ENCODE measurements around the gene PKD1. TPM values are rescaled to one million over a fixed set of nuclear protein-coding genes. Genes with fewer than 3 reads are reported as not detected.
A peak's percentile ranks its signal among the peaks of the same experiment; 100 is the strongest.

The PKD1 gene
- total RNA-seq, 1 donor from 2014 or later: 169 TPM

GRCh38 chr16:2058872-2059271 lies 76.8 kb downstream of the PKD1 start:
- no peak overlapping the region for H3K27ac Mint-ChIP-seq (ENCODE audit: unreplicated experiment)
- peaks cover 18% of the 10 kb centered on the region for H3K36me3 Mint-ChIP-seq (ENCODE audit: unreplicated experiment)
- DNase-seq (ENCODE audit: extremely low spot score, unreplicated experiment): no peak
- H3K4me1 Mint-ChIP-seq (ENCODE audit: unreplicated experiment): no peaks in the 10 kb centered on the region
- no peak for TF ChIP-seq CTCF (IDR thresholded peaks at IDR 0.05)
- H3K27me3 Mint-ChIP-seq (ENCODE audit: unreplicated experiment): no peaks in the 10 kb centered on the region
- H3K9me3 Mint-ChIP-seq (ENCODE audit: unreplicated experiment): no peaks in the 10 kb centered on the region
- no peak overlapping the region for H3K4me3 Mint-ChIP-seq (ENCODE audit: unreplicated experiment)

- H3K9me3 Mint-ChIP-seq (ENCODE audit: unreplicated experiment): no peaks in the 10 kb centered on the region
- peaks cover 22% of the 10 kb centered on the region for H3K36me3 Mint-ChIP-seq (ENCODE audit: unreplicated experiment)
- no peaks in the 10 kb centered on the region for H3K27me3 Mint-ChIP-seq (ENCODE audit: unreplicated experiment)
- H3K4me1 Mint-ChIP-seq (ENCODE audit: unreplicated experiment): no peaks in the 10 kb centered on the region
- TF ChIP-seq CTCF (IDR thresholded peaks at IDR 0.05): no peak
- no peak overlapping the region for H3K27ac Mint-ChIP-seq (ENCODE audit: unreplicated experiment)
- no peak overlapping the region for H3K4me3 Mint-ChIP-seq (ENCODE audit: unreplicated experiment)
- no peak for DNase-seq (ENCODE audit: extremely low spot score, unreplicated experiment)
Observed at GRCh38 chr16:2058420-2058819, 77.3 kb downstream of the PKD1 start.

- no peaks in the 10 kb centered on the region for H3K9me3 Mint-ChIP-seq (ENCODE audit: unreplicated experiment)
- TF ChIP-seq CTCF (IDR thresholded peaks at IDR 0.05): no peak
- H3K27ac Mint-ChIP-seq (ENCODE audit: unreplicated experiment): no peak overlapping the region
- H3K4me3 Mint-ChIP-seq (ENCODE audit: unreplicated experiment): no peak overlapping the region
- no peaks in the 10 kb centered on the region for H3K27me3 Mint-ChIP-seq (ENCODE audit: unreplicated experiment)
- H3K36me3 Mint-ChIP-seq (ENCODE audit: unreplicated experiment): peaks cover 24% of the 10 kb centered on the region
- DNase-seq (ENCODE audit: extremely low spot score, unreplicated experiment): no peak
- H3K4me1 Mint-ChIP-seq (ENCODE audit: unreplicated experiment): no peaks in the 10 kb centered on the region
Observed at GRCh38 chr16:2057438-2057837, 78.3 kb downstream of the PKD1 start.

- Mint-ChIP-seq H3K9me3 (ENCODE audit: unreplicated experiment) (no peaks in the 10 kb centered on the region), H3K36me3 (ENCODE audit: unreplicated experiment) (peaks cover 25% of the 10 kb centered on the region), H3K27me3 (ENCODE audit: unreplicated experiment) (no peaks in the 10 kb centered on the region), H3K27ac (ENCODE audit: unreplicated experiment) (no peak overlapping the region), H3K4me3 (ENCODE audit: unreplicated experiment) (no peak overlapping the region), H3K4me1 (ENCODE audit: unreplicated experiment) (no peaks in the 10 kb centered on the region)
- peak; percentile 31 for TF ChIP-seq CTCF (IDR thresholded peaks at IDR 0.05)
- DNase-seq (ENCODE audit: extremely low spot score, unreplicated experiment): no peak
Observed at GRCh38 chr16:2056681-2057407, 78.9 kb downstream of the PKD1 start.

- H3K27me3 Mint-ChIP-seq (ENCODE audit: unreplicated experiment): no peaks in the 10 kb centered on the region
- no peaks in the 10 kb centered on the region for H3K4me1 Mint-ChIP-seq (ENCODE audit: unreplicated experiment)
- H3K27ac Mint-ChIP-seq (ENCODE audit: unreplicated experiment): no peak overlapping the region
- H3K4me3 Mint-ChIP-seq (ENCODE audit: unreplicated experiment): no peak overlapping the region
- no peak for DNase-seq (ENCODE audit: extremely low spot score, unreplicated experiment)
- peaks cover 27% of the 10 kb centered on the region for H3K36me3 Mint-ChIP-seq (ENCODE audit: unreplicated experiment)
- peak; percentile 27 for TF ChIP-seq CTCF (IDR thresholded peaks at IDR 0.05)
- no peaks in the 10 kb centered on the region for H3K9me3 Mint-ChIP-seq (ENCODE audit: unreplicated experiment)
Observed at GRCh38 chr16:2056077-2056476, 79.6 kb downstream of the PKD1 start.
